ENCODE data around the gene VSTM4. TPM values are rescaled to one million over a fixed set of nuclear protein-coding genes. Genes with fewer than 3 reads are reported as not detected.

Gene VSTM4
- total and polyA plus RNA-seq, 11 donors: 5.6 to 22.1 (median 15.8) TPM

GRCh38 chr10:48974510-48975156 lies 140.7 kb downstream of the VSTM4 start:
- Histone ChIP-seq H3K27me3 (no peaks in the 10 kb centered on the region), H3K36me3 (no peaks in the 10 kb centered on the region), H3K4me3 (no peak overlapping the region), H3K27ac (no peak overlapping the region), H3K4me1 (no peaks in the 10 kb centered on the region), H3K9me3 (no peaks in the 10 kb centered on the region)
- 88 to 94% (median 91%) methylated on average over 12 of the region's 12 CpGs for WGBS, 4 donors
- TF ChIP-seq POLR2A (IDR thresholded peaks at IDR 0.05) (no peak), CTCF (IDR thresholded peaks at IDR 0.05) (no peak)
- DNase-seq: no peak
- ATAC-seq: no peak
- intact Hi-C loops (cut with DNase I): loop anchor here in 7 of 10 donors (5.0 to 10.0 kb wide), 6 partner anchors 188 to 430 kb away; no protein-coding TSS in a partner anchor

- Histone ChIP-seq H3K4me3 (no peak overlapping the region), H3K36me3 (no peaks in the 10 kb centered on the region), H3K27me3 (no peaks in the 10 kb centered on the region), H3K4me1 (no peaks in the 10 kb centered on the region), H3K27ac (no peak overlapping the region), H3K9me3 (no peaks in the 10 kb centered on the region)
- intact Hi-C loops (cut with DNase I): loop anchor here in 4 of 10 donors (5.0 to 10.0 kb wide), 4 partner anchors 308 to 432 kb away; no protein-coding TSS in a partner anchor
- DNase-seq (no peak), ATAC-seq (no peak)
- TF ChIP-seq POLR2A (IDR thresholded peaks at IDR 0.05): no peak
- TF ChIP-seq CTCF (IDR thresholded peaks at IDR 0.05): no peak
- 89 to 94% (median 92%) methylated on average over 5 of the region's 5 CpGs for WGBS, 4 donors
These were observed 142.3 kb downstream of the VSTM4 start for GRCh38 chr10:48973065-48973464.

- no peaks in the 10 kb centered on the region for H3K4me1 ChIP-seq
- intact Hi-C loops (cut with DNase I): loop anchor here in 4 of 10 donors (5.0 to 10.0 kb wide), 4 partner anchors 306 to 434 kb away; no protein-coding TSS in a partner anchor
- ATAC-seq (no peak), DNase-seq (no peak)
- TF ChIP-seq POLR2A (IDR thresholded peaks at IDR 0.05): no peak
- no peak for TF ChIP-seq CTCF (IDR thresholded peaks at IDR 0.05)
- no peak overlapping the region for H3K4me3 ChIP-seq
- WGBS, 4 donors: 90 to 91% (median 90%) methylated on average over 4 of the region's 4 CpGs
- peaks cover 0 to 3% (median 0%) of the 10 kb centered on the region in 9 donors for H3K36me3 ChIP-seq
- no peak overlapping the region for H3K27ac ChIP-seq
- no peaks in the 10 kb centered on the region for H3K27me3 ChIP-seq
- no peaks in the 10 kb centered on the region for H3K9me3 ChIP-seq
These were observed 144.7 kb downstream of the VSTM4 start for GRCh38 chr10:48970654-48971053.

- DNase-seq (no peak), ATAC-seq (no peak)
- TF ChIP-seq POLR2A (IDR thresholded peaks at IDR 0.05) (no peak), CTCF (IDR thresholded peaks at IDR 0.05) (no peak)
- Histone ChIP-seq H3K27ac (no peak overlapping the region), H3K4me1 (no peaks in the 10 kb centered on the region), H3K9me3 (no peaks in the 10 kb centered on the region), H3K4me3 (no peak overlapping the region), H3K27me3 (no peaks in the 10 kb centered on the region), H3K36me3 (peaks cover 0 to 3% (median 0%) of the 10 kb centered on the region in 9 donors)
- intact Hi-C loops (cut with DNase I): loop anchor here in 4 of 10 donors (5.0 to 10.0 kb wide), 4 partner anchors 305 to 435 kb away; no protein-coding TSS in a partner anchor
- 88 to 93% (median 91%) methylated on average over 14 of the region's 14 CpGs for WGBS, 4 donors
These were observed 145.3 kb downstream of the VSTM4 start for GRCh38 chr10:48970046-48970445.

Measured in heart left ventricle (tissue), 16 donors.